ENCODE results near the gene THADA. TPM values are rescaled to one million over a fixed set of nuclear protein-coding genes. Genes with fewer than 3 reads are reported as not detected.

THADA gene
- total RNA-seq, 1 experiment from 2014 or later = 20.1 TPM

DNA sequence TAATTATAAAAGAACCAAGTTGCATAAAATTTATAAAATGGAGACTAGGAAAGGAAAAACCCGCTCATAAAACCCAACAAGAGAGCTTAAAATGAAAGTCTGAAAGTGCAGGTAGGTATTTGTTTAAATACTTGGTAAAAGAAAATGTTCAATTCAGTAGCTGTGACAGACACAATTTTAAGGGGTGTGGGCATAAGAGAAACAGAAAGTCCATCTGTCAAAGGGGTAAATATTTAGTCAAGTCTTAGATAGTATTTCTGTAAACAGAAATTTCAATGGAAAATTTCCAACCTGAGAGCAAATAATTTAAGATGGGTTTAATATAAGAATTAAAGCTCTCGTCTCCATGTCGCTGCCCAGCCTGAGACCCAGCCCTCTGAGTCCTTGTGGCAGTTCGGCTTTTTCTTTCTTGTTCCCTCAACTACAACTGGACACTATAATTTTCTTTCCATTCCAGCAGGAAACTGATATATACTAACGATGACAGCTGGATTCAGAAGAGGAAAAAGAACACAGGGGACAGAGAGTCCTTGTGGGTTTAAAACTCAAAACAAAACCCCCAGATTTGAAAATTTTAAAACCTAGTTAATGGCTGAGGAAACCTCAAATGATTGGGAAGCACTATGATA, 281.4 kb downstream of the THADA start:
- DNase-seq = no peak
- no peaks in the 10 kb centered on the region; the same call in 1 of the 2 replicates for H3K27me3 Mint-ChIP-seq (ENCODE audit: low read depth)
- no peaks in the 10 kb centered on the region for H3K4me1 Mint-ChIP-seq
- no peak overlapping the region for H3K23ac ChIP-seq (ENCODE audit: insufficient read length, low read depth, low read length)
- no peak overlapping the region for H2BK15ac ChIP-seq (ENCODE audit: low read depth, low read length)
- no peak overlapping the region for H2BK120ac ChIP-seq (ENCODE audit: low read depth, low read length, poor library complexity, severe bottlenecking)
- no peaks in the 10 kb centered on the region for H3K27me3 ChIP-seq (ENCODE audit: insufficient read depth, low read length)
- no peak overlapping the region for H2BK20ac ChIP-seq (ENCODE audit: low read depth, low read length, poor library complexity, severe bottlenecking)
- H4K5ac ChIP-seq (ENCODE audit: insufficient read length, low read depth, low read length) = no peak overlapping the region
- H2AK5ac ChIP-seq (ENCODE audit: insufficient read length, low read length) = no peak overlapping the region
- no peaks in the 10 kb centered on the region for H3K79me2 ChIP-seq (ENCODE audit: insufficient read depth, low read length)
- H3K9me3 ChIP-seq (ENCODE audit: control insufficient read depth, low read depth, low read length) = no peaks in the 10 kb centered on the region
- H3K14ac ChIP-seq (ENCODE audit: insufficient read depth, low read length) = no peak overlapping the region
- no peak overlapping the region for H3K18ac ChIP-seq (ENCODE audit: insufficient read length, low read depth, low read length)
- TF ChIP-seq CTCF (conservative IDR thresholded peaks at IDR 0.05) = no peak
- H2AFZ ChIP-seq (ENCODE audit: low read length) = no peak overlapping the region
- no peaks in the 10 kb centered on the region for H3K4me1 ChIP-seq (ENCODE audit: insufficient read depth, low read length)
- no peak overlapping the region for H3K27ac Mint-ChIP-seq
- H2BK5ac ChIP-seq (ENCODE audit: insufficient read length, low read length) = no peak overlapping the region
- H3K4me3 Mint-ChIP-seq = no peak overlapping the region
- no peak overlapping the region for H3K27ac ChIP-seq (ENCODE audit: insufficient read length, low read depth, low read length)
- no peaks in the 10 kb centered on the region for H3K79me1 ChIP-seq (ENCODE audit: insufficient read depth, low read depth, low read length, poor library complexity, severe bottlenecking)
- H3T11ph ChIP-seq (ENCODE audit: low read length) = no peak overlapping the region
- H3K9ac ChIP-seq (ENCODE audit: extremely low read depth, insufficient read length, low read length) = no peak overlapping the region
- H4K91ac ChIP-seq (ENCODE audit: insufficient read length, low read depth, low read length) = no peak overlapping the region
- no peaks in the 10 kb centered on the region for H3K9me3 Mint-ChIP-seq
- WGBS (ENCODE audit: extremely low coverage, insufficient read length, low lambda C conversion rate) = no CpG with 5 or more reads among the region's 5 CpGs
- H4K8ac ChIP-seq (replicated peaks; ENCODE audit: insufficient read length, low read depth, low read length) = no peak overlapping the region
- H3K4me2 ChIP-seq (ENCODE audit: insufficient read depth, insufficient read length, low read length) = no peak overlapping the region
- H3K23me2 ChIP-seq (ENCODE audit: insufficient read length, low read depth, low read length, poor library complexity, severe bottlenecking) = no peaks in the 10 kb centered on the region
- H3K4ac ChIP-seq (ENCODE audit: low read depth, low read length) = no peak overlapping the region
- no peaks in the 10 kb centered on the region for H4K20me1 ChIP-seq (ENCODE audit: control insufficient read depth, insufficient read depth, insufficient read length)
- H2BK12ac ChIP-seq (ENCODE audit: insufficient read length, low read depth, low read length) = no peak overlapping the region
- H3K36me3 Mint-ChIP-seq (ENCODE audit: insufficient read depth in 1 of 3, low read depth in 3 of 3) = no peaks in the 10 kb centered on the region; a peak in 1 of 7 replicates
- no peak overlapping the region for H3K56ac ChIP-seq (ENCODE audit: insufficient read length, low read depth, low read length)

All from H9 (cell line).